SH-SY5Y (cell line): ENCODE data around the gene NT5DC4.

Experiments
- GATA2 ChIP-seq: IDR thresholded peaks from 2 replicates; pipeline ENCODE4 v1.6.1; 2011; ENCODE audit warnings: mild to moderate bottlenecking, low read depth, low read length
- GATA3 ChIP-seq: IDR thresholded peaks from 2 replicates; pipeline ENCODE4 v1.6.1; 2011; ENCODE audit warnings: low read depth, mild to moderate bottlenecking, low read length, moderate library complexity

DNA sequence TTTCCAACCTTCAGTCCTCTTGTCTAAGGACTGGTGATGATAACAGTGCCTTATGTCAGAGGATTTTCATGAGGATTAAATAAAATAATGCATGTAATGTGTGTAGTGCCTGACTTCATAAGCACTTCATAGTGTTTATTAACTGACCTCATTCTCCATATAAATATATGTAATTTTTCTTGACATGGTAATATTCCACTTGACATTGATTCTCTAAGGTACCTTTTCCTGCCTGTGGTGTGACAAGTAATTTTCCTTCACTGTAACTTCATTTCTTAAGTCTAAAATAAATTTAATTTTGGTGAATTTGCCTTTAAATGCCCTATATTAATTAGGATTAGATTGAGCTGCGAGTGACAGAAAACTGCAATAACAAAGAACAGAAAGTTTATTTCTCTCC is 47.8 kb upstream of the NT5DC4 start:
- TF ChIP-seq GATA3, result no peak
- TF ChIP-seq GATA2, result no peak
